DOHH2 (cell line): ENCODE results near the gene HTT-AS.

ENCODE experiments used
- CTCF ChIP-seq: fragments of 200-600 bp; sonication (generic); IDR thresholded peaks from one replicate; pipeline ENCODE4 v1.5.1; 2014; ENCODE audit warnings: antibody characterized with exemption, mild to moderate bottlenecking, low read depth, low read length; ENCODE audit not compliant: poor library complexity, severe bottlenecking
- EZH2phosphoT487 ChIP-seq: fragments of 200-600 bp; sonication (generic); IDR thresholded peaks from 2 replicates; pipeline ENCODE4 v1.6.1; 2017; ENCODE audit warnings: borderline replicate concordance, mild to moderate bottlenecking, antibody characterized with exemption, low read length, moderate library complexity, mixed read lengths

DNA sequence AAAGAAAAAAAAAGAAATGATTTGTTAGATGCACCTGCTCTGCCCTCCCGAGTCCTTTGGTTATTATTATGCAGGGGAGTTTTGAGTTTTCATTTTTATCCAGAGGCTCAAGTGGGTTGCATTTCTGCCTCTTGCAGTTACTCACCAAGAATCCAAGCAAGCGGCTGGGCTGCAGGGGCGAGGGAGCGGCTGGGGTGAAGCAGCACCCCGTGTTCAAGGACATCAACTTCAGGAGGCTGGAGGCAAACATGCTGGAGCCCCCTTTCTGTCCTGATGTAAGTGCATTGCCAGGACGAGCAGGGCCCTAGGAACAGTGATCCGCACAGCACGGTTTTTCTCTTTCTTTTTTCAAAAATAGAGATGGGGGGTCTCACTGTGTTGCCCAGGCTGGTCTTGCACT is 39.1 kb downstream of the HTT-AS start:
- TF ChIP-seq CTCF (no peak), EZH2phosphoT487 (no peak)
